OCI-LY3 (cell line): ENCODE data around the gene CD84.

Source experiments
- EZH2phosphoT487 ChIP-seq: fragments of 200-600 bp; shearing (Covaris generic); IDR thresholded peaks from 2 replicates; pipeline ENCODE4 v1.6.1; 2018; ENCODE audit warnings: antibody characterized with exemption, mixed run types, low read depth
- TF ChIP-seq, protein P1 (sequence below): fragments of 200-600, 300-600 bp; sonication (generic); IDR thresholded peaks from 2 replicates; pipeline ENCODE4 v1.5.1; 2014; ENCODE audit warnings: antibody characterized with exemption, low read length, low read depth

DNA sequence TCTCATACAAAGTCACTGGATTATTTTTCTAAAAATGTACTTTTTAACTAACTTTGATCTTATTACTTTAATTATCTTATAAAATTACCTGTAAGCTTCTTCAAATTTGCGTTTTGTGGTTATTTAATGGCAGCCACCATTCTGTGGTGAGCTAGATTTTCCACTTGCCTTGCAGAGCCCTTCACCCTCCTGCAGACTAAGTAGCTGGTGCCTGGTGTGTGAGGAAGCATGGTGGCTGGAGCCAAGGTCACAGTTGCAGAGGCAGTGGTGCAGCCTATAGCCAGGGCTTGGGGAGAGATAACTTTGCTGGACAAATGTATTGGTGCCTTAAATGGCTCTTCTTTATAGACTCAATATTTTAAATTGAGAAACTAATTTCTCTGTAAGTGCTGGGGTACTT lies 11.2 kb upstream of the CD84 start:
- TF ChIP-seq, protein P1, sequence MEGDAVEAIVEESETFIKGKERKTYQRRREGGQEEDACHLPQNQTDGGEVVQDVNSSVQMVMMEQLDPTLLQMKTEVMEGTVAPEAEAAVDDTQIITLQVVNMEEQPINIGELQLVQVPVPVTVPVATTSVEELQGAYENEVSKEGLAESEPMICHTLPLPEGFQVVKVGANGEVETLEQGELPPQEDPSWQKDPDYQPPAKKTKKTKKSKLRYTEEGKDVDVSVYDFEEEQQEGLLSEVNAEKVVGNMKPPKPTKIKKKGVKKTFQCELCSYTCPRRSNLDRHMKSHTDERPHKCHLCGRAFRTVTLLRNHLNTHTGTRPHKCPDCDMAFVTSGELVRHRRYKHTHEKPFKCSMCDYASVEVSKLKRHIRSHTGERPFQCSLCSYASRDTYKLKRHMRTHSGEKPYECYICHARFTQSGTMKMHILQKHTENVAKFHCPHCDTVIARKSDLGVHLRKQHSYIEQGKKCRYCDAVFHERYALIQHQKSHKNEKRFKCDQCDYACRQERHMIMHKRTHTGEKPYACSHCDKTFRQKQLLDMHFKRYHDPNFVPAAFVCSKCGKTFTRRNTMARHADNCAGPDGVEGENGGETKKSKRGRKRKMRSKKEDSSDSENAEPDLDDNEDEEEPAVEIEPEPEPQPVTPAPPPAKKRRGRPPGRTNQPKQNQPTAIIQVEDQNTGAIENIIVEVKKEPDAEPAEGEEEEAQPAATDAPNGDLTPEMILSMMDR, result no peak
- no peak for TF ChIP-seq EZH2phosphoT487
